Activated CD4-positive, alpha-beta T cell treated with anti-CD3 and anti-CD28 coated beads for 1 hour (primary cell): ENCODE measurements around the gene DUSP12.
"Not testable (repeated sequence)": the region's sequence is repeated elsewhere in the genome, so short reads cannot be mapped to it uniquely, and the experiment has no call there.

Source experiments
- DNase-seq: peaks from one replicate; pipeline ENCODE4 v3.0.0-alpha.2; 2020

The DUSP12 gene

DNA sequence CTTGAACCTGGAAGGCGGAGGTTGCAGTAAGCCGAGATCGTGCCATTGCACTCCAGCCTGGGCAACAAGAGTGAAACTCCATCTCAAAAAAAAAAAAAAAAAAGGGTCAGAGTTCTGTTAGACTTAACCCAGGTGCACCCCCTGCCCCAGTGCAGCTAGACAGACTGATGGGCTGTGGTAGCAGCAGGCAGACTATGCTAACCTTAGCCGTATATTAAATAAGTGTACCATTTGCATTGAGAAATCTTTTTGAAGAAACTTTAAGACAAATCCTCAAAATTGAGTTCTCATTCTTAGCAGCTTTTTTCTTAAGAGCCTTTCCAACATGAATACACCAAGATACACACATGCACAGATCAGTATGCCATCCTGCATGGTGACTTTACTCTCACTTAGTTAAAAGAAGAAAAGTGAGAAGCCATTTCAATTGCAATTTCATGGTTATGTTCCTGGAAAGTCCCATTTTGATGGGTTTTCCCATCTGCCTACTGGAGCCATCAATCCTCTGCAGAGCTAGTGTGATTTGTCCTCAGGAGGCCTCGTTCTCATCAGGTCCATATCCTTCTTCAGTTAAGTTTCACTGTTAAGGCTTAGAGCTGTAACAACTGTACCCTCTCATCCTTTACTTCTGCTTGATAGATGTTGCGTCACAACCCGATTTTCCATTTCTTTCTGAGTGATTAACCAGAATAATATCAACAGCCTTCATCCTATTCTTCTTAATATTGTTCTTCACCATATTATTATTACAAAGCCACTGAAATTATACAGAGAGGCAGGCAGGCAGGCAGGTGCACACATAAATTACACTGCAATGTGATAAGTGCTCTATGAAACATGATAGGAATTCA lies 21.0 kb upstream of the DUSP12 start:
- no peak for DNase-seq

DNA sequence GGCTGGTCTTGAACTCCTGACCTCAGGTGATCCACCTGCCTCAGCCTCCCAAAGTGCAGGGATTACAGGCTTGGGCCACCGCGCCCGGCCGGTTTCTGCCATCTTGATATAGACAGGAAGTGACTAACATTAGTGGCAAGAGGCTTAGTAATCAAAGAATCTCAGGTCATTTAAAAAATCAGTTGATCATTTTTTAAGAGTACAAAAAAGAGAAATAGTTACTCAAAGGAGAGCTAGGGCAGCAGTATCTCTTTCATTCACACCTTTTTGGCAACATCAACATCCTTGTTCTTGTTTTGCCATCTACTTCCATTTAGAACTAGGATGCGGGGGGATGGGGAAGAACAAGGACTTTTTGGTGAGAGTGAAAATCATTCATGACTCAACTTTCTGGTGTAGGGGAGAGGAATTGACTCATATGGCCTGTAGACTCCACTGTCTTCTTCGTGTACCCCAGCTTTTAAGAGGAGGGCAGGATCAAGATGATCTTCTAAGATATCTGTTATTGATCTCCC lies 19.5 kb upstream of the DUSP12 start:
- no peak for DNase-seq

DNA sequence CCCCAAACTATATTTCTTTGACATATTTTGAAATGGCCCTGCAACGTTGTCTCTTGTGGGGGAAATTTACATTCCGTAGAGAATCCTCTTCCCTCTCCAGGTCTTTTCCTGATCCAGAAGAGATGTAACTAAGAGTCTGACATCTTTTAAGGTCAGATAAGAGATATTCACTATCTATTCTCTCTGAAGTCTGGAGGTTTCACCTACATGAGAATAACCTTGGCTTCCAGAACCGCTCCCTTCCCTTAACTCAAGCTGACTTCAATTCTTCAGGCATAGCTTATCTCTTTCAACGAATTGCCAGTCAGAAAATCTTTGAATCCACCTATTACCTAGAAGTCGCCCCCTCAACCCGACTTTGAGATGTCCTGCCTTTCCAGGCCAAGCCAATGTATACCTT lies 18.3 kb upstream of the DUSP12 start:
- DNase-seq = no peak

DNA sequence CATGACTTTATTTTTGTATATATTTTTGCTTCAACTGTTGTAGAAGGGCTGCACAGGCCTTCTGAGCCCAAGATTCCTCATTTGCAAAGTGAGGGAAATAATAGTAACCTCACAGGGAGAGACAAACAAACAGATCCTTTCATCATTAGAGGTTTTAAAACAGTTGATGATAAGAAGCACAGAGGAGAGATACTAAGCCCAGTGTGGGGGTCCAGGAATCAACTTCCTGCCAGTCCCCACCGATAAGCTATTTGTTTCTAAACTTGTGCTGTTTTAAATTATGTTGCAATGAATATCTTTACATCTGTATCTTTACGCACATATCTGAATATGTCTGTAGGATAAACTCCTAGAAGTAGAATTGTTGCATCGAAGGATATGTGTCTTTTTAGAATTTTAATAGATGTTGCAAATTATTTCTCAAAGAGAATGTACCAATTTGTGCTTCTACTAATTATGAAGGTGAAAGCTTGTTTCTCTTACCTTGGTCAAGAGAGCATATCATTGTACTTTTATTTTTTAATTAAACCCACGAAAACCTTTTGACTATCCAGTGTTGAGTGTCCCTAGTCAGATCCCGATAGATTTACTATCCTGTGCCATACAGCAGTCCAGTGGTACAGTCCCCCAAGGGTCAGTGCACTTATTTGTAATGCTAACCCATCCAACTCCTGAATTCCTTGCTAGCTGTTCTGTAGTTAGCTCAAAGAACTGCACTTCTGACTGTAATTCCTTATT lies 17.4 kb upstream of the DUSP12 start:
- no peak for DNase-seq

DNA sequence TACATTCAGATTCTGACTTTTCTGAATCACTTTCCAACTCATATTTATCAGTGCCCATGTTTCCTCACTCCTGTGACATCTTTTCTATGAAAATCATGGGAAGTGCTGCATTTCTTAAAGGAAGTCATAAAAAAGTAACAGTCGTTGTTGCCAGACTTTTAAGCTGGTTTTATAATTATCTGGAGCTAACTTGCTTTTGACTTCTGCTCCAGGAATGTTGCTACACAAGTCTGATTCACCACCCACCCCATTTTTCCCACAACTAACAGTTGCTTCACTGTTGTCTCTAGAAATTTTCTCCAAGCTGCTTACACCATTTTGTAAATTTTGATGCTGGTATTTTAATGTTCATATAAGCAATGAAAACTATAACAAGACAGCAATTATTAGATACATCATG lies 16.1 kb upstream of the DUSP12 start:
- DNase-seq = no peak

DNA sequence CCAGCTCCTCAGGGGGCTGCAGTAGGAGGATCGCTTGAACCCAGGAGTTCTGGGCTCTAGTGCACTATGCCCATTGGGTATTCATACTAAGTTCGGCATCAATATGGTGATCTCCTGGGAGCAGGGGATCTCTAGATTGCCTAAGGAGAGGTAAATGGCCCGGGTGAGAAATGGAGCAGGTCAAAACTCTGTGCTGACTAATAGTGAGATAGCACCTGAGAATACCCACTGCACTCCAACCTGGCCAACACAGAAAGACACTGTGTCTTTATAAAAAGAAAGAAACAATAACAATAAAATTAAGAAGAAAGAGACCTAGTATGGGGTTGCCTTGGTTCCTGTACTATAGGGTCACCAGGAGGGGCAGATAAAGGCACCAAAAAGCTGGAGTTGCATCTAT lies 13.7 kb upstream of the DUSP12 start:
- no peak for DNase-seq

DNA sequence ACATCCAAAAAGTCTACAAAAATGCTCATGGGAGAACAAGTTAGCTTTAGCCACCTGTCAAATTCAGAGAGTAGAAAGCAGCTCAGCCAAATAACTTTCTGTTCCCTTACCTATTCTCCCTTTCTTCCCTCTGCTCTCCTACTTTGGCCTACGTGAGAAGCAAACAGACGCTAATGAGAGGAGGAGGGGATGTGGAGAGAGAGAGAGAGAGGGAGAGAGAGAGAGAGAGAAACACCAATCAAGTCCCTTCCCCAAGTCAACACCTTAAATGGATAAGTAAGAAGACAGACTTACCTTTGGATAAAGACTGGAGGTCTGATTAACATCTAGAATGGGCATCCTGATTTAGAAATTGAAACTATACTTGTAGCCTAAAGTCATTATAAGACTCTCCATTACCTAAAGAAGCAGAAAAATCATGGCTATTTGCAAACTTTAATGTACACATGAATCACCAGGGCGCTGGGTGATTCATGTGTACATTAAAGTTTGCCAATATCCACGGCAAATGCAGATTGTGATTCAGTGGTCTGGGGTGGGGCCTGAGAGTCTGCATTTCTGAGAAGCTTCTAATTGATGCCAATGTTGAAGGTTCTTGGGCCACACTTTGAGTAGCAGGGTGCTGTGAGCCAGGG lies 13.1 kb upstream of the DUSP12 start:
- DNase-seq = no peak

DNA sequence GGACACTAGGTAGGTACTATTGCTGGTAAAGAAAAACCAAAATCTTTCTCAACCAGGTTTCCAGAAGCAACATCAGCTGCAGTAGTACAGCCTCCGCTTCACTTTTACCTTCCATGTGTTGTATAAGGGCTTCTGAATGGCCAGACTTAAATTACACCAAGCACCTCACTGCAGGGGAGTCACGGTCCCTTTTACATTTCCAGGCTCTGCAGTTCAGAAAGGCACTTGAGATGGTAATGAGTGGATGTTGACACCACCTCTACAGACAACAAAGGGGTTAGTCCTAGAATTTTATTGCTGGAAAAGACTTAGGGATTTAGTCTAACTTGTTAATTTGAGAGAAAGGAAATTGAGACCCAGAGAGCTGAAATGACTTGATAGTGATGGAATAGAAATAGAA lies 12.0 kb upstream of the DUSP12 start:
- DNase-seq = no peak

DNA sequence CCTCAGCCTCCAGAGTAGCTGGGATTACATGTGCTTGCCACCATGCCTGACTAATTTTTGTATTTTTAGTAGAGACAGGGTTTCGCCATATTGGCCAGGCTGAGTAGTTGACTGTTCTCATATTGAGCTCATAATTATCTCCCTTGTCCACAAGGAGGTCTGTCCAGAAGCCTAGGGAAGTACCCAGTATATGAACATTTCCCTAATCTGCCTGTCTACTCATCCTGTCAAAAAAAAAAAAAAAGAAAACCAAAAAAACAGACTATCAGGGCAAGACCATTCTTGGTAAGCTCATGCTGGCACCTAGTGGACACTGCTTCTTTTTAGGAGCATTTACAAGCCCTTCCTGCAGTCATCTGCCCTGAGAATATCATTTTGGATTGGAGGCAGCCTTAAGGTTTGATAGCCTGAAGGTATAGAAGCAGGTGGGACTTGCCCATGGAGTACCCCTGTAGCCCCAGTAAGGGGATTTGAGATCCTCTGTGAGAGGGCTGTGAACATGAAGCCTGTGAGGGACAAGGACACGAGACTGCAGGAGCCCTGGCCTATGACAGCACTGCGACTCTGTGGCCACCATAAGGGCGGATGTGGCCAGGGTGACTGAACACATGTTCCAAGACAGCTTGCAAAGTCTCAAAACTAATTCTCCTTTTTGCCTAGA lies 10.8 kb upstream of the DUSP12 start:
- no peak for DNase-seq

DNA sequence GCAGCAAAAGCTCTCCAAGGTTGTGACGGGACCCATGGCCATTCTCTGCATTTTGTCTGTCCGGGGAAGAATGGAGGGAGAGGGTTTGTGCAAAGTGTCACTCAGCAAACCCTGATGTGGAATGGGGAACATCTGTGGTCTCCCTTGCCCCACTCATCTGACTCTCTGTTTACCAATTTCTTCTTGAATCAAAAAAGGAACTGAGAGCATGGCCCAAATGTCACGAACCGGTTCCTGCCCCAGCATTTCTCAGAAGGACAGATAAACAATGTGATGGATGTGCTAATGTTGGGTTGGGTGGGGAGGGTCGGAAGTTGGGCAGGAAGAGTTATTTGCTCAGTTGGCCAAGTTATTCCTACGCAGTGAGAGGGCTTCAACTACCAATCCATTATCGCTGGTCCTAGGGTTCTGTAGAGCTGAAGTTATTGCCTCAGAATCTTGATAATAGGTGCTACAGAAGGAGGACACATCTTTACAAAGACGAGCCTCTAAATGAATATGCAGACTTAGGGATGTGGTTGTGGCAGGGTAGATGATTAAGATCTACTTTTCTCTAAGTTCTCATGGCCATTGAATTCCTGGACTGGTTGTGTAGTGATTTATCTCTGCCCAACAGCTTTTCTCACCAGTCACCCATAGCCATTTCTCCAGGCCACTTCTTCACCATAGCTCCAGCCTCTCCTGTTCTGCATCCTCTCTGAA lies 9.6 kb upstream of the DUSP12 start:
- no peak for DNase-seq

DNA sequence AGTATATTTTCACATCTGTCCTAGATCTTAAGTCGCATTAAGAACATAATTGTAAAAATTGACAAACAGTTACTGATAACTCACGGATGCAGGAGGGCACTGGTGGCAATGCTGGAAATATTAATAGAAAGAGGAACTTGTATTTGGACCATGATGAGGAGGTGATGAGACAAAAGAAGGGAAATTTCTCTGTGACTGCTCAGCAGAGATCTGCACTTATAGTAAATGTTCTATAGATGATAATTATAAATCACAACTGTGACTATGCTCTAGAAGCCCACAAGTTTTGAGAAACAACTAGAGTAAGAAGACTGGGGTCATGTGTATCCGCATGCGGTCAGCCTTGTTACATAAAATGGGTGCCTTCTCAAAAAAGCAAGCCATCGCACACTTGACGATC lies 8.7 kb upstream of the DUSP12 start:
- DNase-seq = no peak

DNA sequence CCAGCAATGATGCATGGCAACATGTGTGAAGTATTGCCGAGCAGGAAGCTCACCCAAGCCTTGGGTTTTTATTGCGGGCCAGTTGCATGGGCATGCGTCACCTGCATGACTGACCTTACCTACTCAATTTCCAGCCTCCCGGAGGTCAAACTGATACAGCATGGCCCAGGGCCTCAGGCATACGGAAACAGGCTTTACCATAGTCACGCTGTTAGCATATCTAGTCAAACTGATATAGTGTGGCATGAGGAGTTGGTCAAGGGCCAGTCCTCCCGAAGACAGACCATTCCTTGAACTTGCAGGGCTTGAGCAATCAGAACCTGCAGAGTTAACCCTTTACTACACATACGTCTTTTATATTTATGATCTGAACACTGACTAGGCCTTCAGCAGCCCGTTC lies 6.4 kb upstream of the DUSP12 start:
- DNase-seq = no peak

DNA sequence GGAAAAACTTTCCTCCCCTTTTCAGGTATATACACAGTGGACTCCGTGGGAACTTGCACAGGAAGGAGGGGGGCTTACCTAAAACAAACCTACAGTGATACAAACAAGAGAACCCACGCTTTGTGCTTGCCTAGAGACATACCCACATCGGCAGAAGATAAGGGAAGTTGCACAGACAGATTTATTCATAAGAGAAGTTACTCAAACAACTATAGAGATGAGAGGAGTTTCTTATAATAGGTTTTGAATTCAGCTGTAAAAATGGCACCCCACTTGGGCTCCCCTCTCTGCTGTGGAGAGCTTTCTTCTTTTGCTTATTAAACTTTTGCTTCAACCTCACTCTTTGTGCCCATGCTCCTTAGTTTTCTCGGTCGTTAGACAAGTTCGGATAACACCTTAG lies 1.8 kb upstream of the DUSP12 start:
- no peak for DNase-seq

DNA sequence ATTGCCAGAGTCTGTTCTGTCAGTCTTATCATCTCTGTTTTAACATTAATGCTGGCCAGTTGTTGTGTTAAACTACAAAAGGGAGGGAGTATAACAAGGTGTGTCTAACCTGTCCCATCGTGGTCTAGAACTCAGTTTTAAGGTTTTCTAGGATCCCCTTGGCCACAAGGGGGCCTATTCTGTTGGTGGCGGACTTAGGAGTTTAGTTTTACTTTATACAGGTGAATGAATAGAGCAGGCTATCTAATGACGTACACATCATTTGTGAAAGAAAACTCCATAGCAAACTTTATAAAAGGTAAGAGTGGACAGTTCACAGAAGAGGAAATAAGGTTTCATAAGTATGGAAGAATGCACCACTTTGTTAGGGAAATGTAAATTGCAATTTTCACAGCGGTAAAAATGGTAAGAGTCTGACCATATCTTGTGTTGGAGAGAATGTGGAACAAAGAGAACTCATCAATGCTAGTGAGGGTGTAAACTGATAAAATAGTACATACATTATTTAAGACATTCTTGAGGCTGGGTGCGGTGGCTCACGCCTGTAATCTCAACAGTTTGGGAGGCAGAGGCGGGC lies 14.0 kb downstream of the DUSP12 start:
- no peak for DNase-seq

DNA sequence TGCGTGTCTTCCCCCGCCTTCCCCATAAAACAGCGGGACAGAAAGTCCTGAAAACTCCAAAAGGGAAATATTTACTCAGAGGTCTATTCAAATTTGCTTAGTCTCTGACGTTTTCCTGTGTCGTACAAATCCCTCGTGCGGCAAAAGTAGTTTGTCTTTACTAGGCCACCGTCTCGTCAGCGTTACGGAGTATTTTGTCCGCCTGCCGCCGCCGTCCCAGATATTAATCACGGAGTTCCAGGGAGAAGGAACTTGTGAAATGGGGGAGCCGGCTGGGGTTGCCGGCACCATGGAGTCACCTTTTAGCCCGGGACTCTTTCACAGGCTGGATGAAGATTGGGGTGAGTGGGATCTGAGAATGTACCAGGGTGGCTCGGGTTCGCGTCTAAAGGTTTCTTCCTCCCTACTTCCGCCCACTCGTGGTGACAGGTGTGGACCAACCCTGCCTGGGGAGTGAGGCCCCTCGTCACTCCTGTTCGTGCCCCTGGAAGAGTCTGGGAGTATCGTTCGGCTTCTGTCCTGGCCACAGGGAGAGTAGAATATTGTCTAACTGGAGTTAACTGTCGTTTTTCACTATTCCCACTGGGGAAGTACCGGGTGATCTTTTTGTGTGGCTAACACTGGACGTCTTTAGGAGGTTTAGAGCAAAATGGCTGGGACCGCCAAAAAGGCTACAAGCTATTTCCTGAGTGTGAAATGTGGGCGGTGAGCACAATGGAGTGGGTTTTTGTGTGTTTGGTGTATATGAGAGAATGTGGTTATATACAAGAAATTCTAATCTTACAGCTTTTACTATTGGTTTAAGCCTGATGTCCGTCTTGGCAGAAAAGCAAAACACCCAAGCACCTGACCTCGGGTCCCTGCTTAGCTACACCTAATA lies 16.8 kb downstream of the DUSP12 start, which contains the start of gene ATF6:
Gene ATF6 (plus strand): TSS at position 219 of the 880 bp plus-strand sequence. CDS start 41 bp downstream, at position 260.
- peak; percentile 68 for DNase-seq

DNA sequence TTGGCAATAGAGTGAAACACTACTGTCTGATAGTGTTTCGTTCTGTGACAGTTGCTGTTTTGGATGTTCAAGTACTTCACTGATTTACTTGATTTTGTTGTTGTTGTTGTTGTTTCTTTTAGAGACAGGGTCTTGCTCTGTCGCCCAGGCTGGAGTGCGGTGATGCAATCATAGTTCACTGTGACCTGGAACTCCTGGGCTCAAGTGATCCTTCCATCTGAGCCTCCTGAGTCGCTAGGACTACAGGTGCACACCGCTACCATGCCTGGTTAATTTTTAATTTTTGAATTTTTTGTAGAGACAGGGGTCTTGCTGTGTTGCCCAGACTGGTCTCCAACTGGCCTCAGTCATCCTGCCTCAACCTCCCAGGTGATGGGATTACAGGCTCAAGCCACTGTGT lies 18.9 kb downstream of the DUSP12 start:
- DNase-seq = no peak

DNA sequence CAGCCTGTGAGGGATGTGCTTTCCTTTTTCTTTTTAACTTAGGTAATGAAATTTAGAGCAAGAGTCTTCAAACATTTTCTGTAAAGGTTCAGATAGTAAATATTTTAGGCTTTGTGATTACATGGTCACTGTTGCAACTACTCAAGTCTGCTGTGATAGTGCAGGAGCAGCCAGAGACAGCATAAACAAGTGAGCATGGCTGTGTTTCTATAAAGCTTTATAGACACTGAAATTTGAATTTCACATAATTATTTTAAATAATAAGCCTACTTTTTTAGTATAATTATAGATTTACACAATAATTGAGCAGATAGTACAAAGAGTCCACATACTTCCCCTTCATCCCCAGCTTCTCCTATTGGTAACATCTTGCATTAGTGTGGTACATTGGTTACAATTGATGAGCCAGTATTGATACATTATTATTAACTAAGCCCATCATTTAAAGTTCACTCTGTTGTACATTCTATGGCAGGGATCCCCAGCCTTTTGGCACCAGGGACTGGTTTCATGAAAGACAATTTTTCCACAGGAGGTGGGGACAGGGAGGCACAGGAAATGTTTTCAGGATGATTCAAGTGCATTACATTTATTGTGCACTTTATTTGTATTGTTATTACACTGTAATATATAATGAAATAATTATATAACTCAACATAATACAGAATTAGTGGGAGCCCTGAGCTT lies 19.5 kb downstream of the DUSP12 start:
- no peak for DNase-seq

DNA sequence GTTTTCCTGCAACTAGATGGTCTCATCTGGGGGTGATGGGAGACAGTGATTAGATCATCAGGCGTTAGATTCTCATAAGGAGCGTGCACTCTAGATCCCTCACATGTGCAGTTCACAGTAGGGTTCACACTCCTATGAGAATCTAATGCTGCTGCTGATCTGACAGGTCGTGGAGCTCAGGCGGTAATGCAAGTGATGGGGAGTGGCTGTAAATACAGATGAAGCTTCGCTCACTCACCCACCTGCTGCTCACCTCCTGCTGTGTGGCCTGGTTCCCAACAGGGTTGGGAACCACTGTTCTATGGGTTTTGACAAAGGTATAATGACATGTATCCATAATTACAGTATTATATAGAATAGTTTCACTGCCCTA lies 20.1 kb downstream of the DUSP12 start:
- DNase-seq = not testable (repeated sequence)

DNA sequence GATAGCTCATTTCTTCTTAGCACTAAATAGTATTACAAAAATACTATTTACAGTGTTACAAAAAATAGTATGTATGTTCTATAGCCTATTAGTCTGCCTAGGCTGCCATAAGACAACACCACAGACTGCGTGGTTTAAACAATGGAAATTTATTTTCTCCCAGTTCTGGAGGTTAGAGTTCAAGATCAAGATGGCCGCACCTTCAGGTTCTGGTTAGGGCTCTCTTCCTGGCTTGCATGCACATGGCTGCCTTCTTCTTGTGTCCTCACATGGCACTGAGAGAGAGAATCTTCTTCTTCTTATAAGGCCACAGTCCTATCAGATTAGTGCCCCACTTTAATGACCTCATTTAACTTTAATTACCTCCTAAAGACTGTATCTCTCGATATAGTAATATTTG lies 20.7 kb downstream of the DUSP12 start:
- DNase-seq = no peak

DNA sequence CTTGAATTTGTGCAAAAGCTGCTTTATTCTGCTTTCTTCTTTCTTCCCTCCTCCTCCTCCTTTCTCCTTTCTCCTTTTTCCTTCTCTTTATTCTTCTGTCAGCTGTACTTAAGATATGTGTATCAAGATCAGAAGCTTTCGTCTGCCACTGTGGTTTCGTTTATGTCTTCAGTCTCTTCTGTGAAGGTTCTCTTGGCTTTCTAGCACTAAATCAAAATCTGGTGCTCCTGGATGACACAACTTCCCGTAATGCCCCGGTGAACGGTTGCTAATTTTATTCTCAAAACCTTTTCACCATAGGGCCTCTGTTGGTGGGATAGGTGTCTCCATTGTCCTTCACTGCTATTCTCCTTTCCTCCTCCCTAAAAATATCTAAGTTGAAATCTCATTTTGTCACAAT lies 21.6 kb downstream of the DUSP12 start:
- DNase-seq = no peak
